SK-N-SH treated with all-trans-retinoic acid at 6 μM for 48 hours (cell line): ENCODE data around the gene TCF23.

ENCODE experiments used
- ATAC-seq: fragments of 200-7000 bp; cut with Tn5 transposase; 3 replicates; pipeline ENCODE4 v1.9.1; 2020; ENCODE audit warnings: mild to moderate bottlenecking, moderate library complexity
- ARNTL ChIP-seq: fragments of 450-650 bp; formaldehyde crosslinking; IDR thresholded peaks from 2 replicates; pipeline ENCODE4 v1.5.0; 2020; ENCODE audit warnings: low read depth, mild to moderate bottlenecking, moderate library complexity, borderline replicate concordance
- BACH2 ChIP-seq: fragments of 250-450 bp; sonication (Bioruptor Pico); IDR thresholded peaks from 2 replicates; pipeline ENCODE4 v1.9.0; 2021; ENCODE audit warnings: mild to moderate bottlenecking, borderline replicate concordance
- ESRRG ChIP-seq: fragments of 250-450 bp; sonication (Bioruptor Pico); IDR thresholded peaks from 2 replicates; pipeline ENCODE4 v1.6.1; 2021; ENCODE audit warnings: mild to moderate bottlenecking
- ISL1 ChIP-seq: fragments of 250-450 bp; sonication (Bioruptor Pico); IDR thresholded peaks from 2 replicates; pipeline ENCODE4 v2.1.2; 2022; ENCODE audit warnings: mild to moderate bottlenecking, moderate library complexity
- OSR1 ChIP-seq: fragments of 250-450 bp; sonication (Bioruptor Pico); IDR thresholded peaks from 2 replicates; pipeline ENCODE4 v1.8.0; 2022; ENCODE audit warnings: moderate library complexity, mild to moderate bottlenecking, inconsistent platforms
- PATZ1 ChIP-seq: fragments of 250-450 bp; sonication (Bioruptor Pico); IDR thresholded peaks from 2 replicates; pipeline ENCODE4 v1.8.0; 2020; ENCODE audit warnings: mild to moderate bottlenecking, moderate library complexity, borderline replicate concordance
- POU6F1 ChIP-seq: fragments of 250-450 bp; sonication (Bioruptor Pico); IDR thresholded peaks from 2 replicates; pipeline ENCODE4 v1.8.0; 2021; ENCODE audit warnings: low read depth, mild to moderate bottlenecking, moderate library complexity, borderline replicate concordance
- PPARA ChIP-seq: fragments of 250-450 bp; sonication (Bioruptor Pico); IDR thresholded peaks from 2 replicates; pipeline ENCODE4 v1.5.0; 2020; ENCODE audit warnings: mild to moderate bottlenecking, borderline replicate concordance
- RARB ChIP-seq: fragments of 250-450 bp; sonication (Bioruptor Pico); IDR thresholded peaks from 2 replicates; pipeline ENCODE4 v1.8.0; 2021; ENCODE audit warnings: mild to moderate bottlenecking, moderate library complexity
- SNAI2 ChIP-seq: fragments of 250-450 bp; sonication (Bioruptor Pico); IDR thresholded peaks from 2 replicates; pipeline ENCODE4 v1.5.0; 2020; ENCODE audit warnings: mild to moderate bottlenecking, moderate library complexity
- TCF4 ChIP-seq: fragments of 250-450 bp; sonication (Bioruptor Pico); IDR thresholded peaks from 2 replicates; pipeline ENCODE4 v1.8.0; 2021; ENCODE audit warnings: mild to moderate bottlenecking, moderate library complexity, borderline replicate concordance
- TOX ChIP-seq: fragments of 250-450 bp; sonication (Bioruptor Pico); IDR thresholded peaks from 2 replicates; pipeline ENCODE4 v1.8.0; 2021; ENCODE audit warnings: mild to moderate bottlenecking, moderate library complexity, borderline replicate concordance
- TSHZ2 ChIP-seq: fragments of 250-450 bp; sonication (Bioruptor Pico); IDR thresholded peaks from 2 replicates; pipeline ENCODE4 v1.5.0; 2020; ENCODE audit warnings: mild to moderate bottlenecking, moderate library complexity
- ZFP3 ChIP-seq: fragments of 250-450 bp; sonication (Bioruptor Pico); IDR thresholded peaks from 2 replicates; pipeline ENCODE4 v1.5.0; 2020; ENCODE audit warnings: mild to moderate bottlenecking, moderate library complexity
- ZFP30 ChIP-seq: fragments of 450-650 bp; formaldehyde crosslinking; IDR thresholded peaks from 2 replicates; pipeline ENCODE4 v1.5.0; 2022; ENCODE audit warnings: mild to moderate bottlenecking, moderate library complexity
- ZNF565 ChIP-seq: fragments of 450-650 bp; formaldehyde crosslinking; conservative IDR thresholded peaks from 2 replicates; pipeline ENCODE4 v1.5.0; 2020; ENCODE audit warnings: low read depth, mild to moderate bottlenecking, moderate library complexity
- ZNF70 ChIP-seq: fragments of 450-650 bp; formaldehyde crosslinking; IDR thresholded peaks from 2 replicates; pipeline ENCODE4 v1.5.0; 2020; ENCODE audit warnings: mild to moderate bottlenecking, moderate library complexity
- ZNF8 ChIP-seq: fragments of 450-650 bp; formaldehyde crosslinking; IDR thresholded peaks from 2 replicates; pipeline ENCODE4 v1.5.0; 2020; ENCODE audit warnings: mild to moderate bottlenecking, moderate library complexity
- TF ChIP-seq, protein P1 (sequence below): fragments of 250-450 bp; sonication (Bioruptor Pico); IDR thresholded peaks from 2 replicates; pipeline ENCODE4 v1.5.1; 2021; ENCODE audit warnings: mild to moderate bottlenecking, moderate library complexity
- TF ChIP-seq, protein P2 (sequence below): fragments of 250-450 bp; sonication (Bioruptor Pico); IDR thresholded peaks from 2 replicates; pipeline ENCODE4 v1.5.1; 2020; ENCODE audit warnings: low read depth, mild to moderate bottlenecking, moderate library complexity

The TCF23 gene

GRCh38 chr2:27198627-27199026 is 49.8 kb downstream of the TCF23 start:
- TF ChIP-seq BACH2 (no peak), ZFP30 (CRISPR knock-in tag) (no peak), OSR1 (no peak), ESRRG (CRISPR knock-in tag) (no peak), ZNF70 (no peak), SNAI2 (CRISPR knock-in tag) (no peak), PATZ1 (no peak), TCF4 (CRISPR knock-in tag) (no peak), ARNTL (CRISPR knock-in tag) (no peak), ZNF565 (CRISPR knock-in tag) (no peak), RARB (CRISPR knock-in tag) (no peak), PPARA (no peak), ZNF8 (CRISPR knock-in tag) (no peak)
- TF ChIP-seq, protein P1, sequence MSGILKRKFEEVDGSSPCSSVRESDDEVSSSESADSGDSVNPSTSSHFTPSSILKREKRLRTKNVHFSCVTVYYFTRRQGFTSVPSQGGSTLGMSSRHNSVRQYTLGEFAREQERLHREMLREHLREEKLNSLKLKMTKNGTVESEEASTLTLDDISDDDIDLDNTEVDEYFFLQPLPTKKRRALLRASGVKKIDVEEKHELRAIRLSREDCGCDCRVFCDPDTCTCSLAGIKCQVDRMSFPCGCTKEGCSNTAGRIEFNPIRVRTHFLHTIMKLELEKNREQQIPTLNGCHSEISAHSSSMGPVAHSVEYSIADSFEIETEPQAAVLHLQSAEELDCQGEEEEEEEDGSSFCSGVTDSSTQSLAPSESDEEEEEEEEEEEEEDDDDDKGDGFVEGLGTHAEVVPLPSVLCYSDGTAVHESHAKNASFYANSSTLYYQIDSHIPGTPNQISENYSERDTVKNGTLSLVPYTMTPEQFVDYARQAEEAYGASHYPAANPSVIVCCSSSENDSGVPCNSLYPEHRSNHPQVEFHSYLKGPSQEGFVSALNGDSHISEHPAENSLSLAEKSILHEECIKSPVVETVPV: no peak
- ATAC-seq: no peak

DNA sequence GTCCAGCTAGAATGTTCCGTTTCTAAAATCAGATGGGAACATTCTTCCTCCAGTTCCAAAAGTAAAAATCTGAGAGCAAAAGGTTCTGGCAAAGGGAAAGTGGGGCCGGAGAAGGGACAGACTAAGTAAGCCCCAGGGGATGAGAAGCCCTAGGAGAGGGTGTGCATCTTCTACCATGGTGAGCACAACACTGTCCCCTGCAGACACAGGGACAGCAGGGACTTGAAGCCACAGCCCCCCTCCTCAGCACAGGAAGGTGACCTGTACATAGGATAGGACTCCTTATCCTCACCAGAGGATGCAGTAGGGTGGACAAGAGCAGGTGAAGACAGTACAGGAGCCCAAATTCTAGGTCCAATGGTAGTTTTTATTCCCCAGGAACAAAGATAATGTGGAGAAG is 50.4 kb downstream of the TCF23 start:
- TF ChIP-seq RARB (CRISPR knock-in tag): no peak
- TF ChIP-seq OSR1: no peak
- ATAC-seq: no peak

- TF ChIP-seq, protein P2, sequence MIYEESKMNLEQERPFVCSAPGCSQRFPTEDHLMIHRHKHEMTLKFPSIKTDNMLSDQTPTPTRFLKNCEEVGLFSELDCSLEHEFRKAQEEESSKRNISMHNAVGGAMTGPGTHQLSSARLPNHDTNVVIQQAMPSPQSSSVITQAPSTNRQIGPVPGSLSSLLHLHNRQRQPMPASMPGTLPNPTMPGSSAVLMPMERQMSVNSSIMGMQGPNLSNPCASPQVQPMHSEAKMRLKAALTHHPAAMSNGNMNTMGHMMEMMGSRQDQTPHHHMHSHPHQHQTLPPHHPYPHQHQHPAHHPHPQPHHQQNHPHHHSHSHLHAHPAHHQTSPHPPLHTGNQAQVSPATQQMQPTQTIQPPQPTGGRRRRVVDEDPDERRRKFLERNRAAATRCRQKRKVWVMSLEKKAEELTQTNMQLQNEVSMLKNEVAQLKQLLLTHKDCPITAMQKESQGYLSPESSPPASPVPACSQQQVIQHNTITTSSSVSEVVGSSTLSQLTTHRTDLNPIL (CRISPR knock-in tag): no peak
- TF ChIP-seq POU6F1: no peak
- TF ChIP-seq ESRRG (CRISPR knock-in tag): no peak
- TF ChIP-seq TSHZ2 (CRISPR knock-in tag): no peak
- TF ChIP-seq ISL1: no peak
- TF ChIP-seq, protein P1: no peak
- no peak for TF ChIP-seq PATZ1
- no peak for TF ChIP-seq ZNF70
- no peak for TF ChIP-seq TOX
- no peak for TF ChIP-seq ZNF8 (CRISPR knock-in tag)
- no peak for TF ChIP-seq OSR1
- no peak for TF ChIP-seq ZFP3 (CRISPR knock-in tag)
- no peak for TF ChIP-seq PPARA
- no peak for TF ChIP-seq ZNF565 (CRISPR knock-in tag)
- TF ChIP-seq SNAI2 (CRISPR knock-in tag): no peak
- TF ChIP-seq RARB (CRISPR knock-in tag): no peak
- no peak for TF ChIP-seq ARNTL (CRISPR knock-in tag)
- no peak for TF ChIP-seq BACH2
- TF ChIP-seq ZFP30 (CRISPR knock-in tag): no peak
- ATAC-seq: no peak
Measured at GRCh38 chr2:27201675-27202074, 52.9 kb downstream of the TCF23 start.
